ENCODE measurements around the gene CDT1.

CDT1 gene

DNA sequence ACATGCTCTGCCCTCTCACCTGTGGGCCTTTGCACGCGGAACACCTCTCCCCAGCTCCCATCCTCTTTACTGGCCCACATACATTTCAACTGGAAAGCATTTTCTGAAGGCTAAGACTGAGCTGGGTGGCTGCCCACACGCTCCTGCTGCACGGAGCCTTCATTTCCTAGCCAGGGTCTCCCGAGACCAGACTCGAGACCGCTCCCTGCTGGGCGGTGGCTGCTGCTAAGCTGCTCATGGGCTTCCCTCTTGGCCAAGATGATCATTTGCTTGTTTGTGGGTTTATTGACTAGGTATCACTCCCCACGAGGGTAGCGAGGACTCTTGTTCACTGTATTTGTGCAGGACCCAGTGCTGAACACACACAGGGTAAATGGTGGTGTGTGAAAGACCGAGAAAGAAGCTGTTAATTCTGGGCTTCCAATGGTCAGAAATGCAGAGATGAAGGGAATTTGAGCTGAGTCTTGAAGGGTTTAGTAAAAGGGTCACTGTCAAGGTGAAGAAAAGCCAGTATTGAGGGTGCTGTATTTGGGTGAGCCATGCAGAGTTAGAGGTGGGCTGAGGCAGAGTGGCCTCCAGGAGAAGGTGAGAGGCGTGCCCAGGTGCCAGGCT is 54.2 kb downstream of the CDT1 start:
- peak; percentile 82 for DNase-seq (ENCODE audit: low read depth)
- TF ChIP-seq, protein P1, sequence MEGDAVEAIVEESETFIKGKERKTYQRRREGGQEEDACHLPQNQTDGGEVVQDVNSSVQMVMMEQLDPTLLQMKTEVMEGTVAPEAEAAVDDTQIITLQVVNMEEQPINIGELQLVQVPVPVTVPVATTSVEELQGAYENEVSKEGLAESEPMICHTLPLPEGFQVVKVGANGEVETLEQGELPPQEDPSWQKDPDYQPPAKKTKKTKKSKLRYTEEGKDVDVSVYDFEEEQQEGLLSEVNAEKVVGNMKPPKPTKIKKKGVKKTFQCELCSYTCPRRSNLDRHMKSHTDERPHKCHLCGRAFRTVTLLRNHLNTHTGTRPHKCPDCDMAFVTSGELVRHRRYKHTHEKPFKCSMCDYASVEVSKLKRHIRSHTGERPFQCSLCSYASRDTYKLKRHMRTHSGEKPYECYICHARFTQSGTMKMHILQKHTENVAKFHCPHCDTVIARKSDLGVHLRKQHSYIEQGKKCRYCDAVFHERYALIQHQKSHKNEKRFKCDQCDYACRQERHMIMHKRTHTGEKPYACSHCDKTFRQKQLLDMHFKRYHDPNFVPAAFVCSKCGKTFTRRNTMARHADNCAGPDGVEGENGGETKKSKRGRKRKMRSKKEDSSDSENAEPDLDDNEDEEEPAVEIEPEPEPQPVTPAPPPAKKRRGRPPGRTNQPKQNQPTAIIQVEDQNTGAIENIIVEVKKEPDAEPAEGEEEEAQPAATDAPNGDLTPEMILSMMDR (IDR thresholded peaks at IDR 0.05; ENCODE audit: insufficient read depth, low read depth, low read length, missing control alignments): peak; percentile 81
- peak overlapping the region; percentile 98 for H3K4me3 ChIP-seq (ENCODE audit: low read length)

All from epithelial cell of esophagus (primary cell).